GM12865 (cell line): Measurements from ENCODE around the gene SPATC1L.

ENCODE experiments used
- DNase-seq: peaks from one replicate; pipeline ENCODE4 v3.0.0; 2010; ENCODE audit warnings: low read depth
- H3K4me3 ChIP-seq: 2 replicates; pipeline ENCODE4 v1.5.1; 2011; ENCODE audit warnings: mild to moderate bottlenecking, low read depth, low read length, control low read depth
- TF ChIP-seq, protein P1 (sequence below): IDR thresholded peaks from 2 replicates; pipeline ENCODE4 v1.5.1; 2011; ENCODE audit warnings: low read length, control low read depth, low read depth, inconsistent platforms; ENCODE audit not compliant: insufficient read depth; ENCODE audit errors: missing control alignments

SPATC1L gene

DNA sequence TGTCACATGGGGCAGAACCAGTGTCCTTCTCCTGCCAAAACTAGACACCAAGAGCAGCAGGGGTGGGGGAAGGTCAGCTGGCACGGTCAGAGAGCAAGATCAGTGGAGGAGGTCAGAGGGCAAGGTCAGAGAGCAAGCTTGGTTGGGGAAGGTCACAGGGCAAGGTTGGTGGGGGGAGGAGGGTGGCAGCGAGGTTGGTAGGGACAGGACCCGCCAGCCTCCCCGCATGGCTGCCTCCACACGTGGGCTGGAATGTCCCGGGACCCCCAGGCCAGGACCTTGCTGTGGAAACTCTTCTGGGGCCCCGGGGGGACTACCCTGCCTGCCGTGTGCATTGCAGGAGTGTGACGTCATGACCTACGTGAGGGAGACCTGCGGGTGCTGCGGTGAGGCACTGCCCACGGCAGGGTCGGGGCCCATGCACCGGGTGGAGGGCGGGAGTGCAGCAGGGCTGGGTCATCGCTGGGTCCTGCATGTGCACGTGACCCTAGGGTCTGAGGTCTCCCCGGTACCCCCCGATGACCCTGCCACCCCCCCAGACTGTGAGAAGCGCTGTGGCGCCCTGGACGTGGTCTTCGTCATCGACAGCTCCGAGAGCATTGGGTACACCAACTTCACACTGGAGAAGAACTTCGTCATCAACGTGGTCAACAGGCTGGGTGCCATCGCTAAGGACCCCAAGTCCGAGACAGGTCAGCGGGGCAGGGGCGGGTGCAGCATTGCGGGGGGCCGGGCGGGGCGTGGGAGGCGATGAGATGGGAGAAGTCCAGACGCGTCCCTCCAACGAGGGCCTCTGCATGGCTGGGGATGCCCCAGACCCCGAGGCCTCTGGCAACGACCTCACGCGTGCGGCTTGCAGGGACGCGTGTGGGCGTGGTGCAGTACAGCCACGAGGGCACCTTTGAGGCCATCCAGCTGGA is 59.1 kb downstream of the SPATC1L start:
- TF ChIP-seq, protein P1, sequence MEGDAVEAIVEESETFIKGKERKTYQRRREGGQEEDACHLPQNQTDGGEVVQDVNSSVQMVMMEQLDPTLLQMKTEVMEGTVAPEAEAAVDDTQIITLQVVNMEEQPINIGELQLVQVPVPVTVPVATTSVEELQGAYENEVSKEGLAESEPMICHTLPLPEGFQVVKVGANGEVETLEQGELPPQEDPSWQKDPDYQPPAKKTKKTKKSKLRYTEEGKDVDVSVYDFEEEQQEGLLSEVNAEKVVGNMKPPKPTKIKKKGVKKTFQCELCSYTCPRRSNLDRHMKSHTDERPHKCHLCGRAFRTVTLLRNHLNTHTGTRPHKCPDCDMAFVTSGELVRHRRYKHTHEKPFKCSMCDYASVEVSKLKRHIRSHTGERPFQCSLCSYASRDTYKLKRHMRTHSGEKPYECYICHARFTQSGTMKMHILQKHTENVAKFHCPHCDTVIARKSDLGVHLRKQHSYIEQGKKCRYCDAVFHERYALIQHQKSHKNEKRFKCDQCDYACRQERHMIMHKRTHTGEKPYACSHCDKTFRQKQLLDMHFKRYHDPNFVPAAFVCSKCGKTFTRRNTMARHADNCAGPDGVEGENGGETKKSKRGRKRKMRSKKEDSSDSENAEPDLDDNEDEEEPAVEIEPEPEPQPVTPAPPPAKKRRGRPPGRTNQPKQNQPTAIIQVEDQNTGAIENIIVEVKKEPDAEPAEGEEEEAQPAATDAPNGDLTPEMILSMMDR, result no peak
- H3K4me3 ChIP-seq, result no peak overlapping the region
- no peak for DNase-seq

DNA sequence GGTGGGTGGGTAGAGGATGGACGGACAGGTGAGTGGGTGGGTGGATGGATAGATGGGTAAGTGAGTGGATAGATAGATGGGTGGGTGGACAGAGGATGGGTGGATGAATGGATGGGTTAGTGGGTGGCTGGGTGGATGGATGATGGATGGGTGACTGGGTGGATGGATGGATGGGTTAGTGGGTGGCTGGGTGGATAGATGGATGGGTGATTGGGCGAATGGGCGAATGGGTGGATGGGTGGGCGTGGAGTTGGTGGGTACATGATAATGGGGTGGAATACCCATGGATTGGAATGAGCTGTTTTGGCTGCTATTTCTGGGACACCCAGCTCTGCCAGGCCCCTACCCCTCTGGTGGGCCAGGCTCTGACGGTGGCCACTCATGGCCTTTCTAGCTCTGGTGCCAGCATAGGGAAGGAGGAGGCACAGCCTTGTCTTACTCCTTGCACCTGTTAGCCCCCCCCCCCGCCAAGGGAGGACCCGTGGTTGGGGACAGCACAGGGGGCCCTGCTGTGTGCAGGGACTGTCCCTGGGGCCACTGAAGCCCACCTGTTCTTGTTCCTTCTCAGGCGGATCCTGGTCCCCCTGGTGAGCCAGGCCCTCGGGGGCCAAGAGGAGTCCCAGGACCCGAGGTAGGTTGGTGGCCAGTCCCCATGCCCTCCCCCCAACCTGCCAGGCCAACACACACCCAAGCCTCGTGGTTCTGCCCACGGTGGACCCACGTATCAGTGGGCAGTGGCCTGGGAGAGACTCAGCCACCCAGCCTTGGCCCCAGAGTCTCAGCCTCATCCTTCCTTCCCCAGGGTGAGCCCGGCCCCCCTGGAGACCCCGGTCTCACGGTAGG is 60.0 kb downstream of the SPATC1L start:
- H3K4me3 ChIP-seq, result no peak overlapping the region
- TF ChIP-seq, protein P1, result no peak
- DNase-seq, result no peak

DNA sequence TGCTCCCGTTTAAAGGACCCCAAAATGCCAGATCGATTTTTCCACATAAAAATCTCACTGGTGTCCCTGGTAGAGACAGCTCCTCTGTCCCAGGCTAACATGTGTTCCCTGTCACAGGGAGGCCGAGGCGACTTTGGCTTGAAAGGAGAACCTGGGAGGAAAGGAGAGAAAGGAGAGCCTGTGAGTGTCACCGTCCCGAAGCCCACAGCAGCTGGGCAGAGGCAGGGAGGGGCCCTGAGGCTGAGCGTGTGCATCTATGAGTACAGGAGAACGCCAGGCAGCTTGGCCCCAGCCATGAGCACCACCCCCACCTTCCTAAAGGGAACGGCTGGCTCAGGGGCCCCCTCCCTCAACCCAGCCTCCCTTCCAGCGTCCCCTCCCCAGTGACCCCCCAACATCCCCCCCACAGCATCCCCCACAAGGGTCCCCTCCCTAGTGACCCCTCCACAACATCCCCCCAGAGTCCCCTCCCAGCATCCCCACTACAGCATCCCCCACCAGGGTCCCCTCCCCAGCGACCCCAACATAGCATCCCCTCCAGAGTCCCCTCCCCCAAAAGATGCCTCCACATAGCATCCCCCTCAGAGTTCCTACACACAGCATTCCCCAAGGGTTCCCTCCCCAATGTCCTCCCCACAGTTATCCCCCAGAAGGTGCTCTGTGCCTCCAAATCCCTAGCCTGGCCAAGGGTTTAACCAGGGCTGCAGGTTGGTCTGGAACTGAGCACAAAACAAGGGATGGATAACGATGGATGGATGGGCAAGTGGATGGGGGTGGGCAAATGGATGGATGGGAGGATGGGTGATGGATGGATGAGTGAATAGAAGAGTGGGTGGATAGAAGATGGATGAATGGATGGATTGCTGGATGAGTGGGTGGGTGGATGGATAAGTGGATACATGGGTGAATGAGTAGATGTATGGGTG is 61.2 kb downstream of the SPATC1L start:
- TF ChIP-seq, protein P1, result no peak
- DNase-seq, result no peak
- H3K4me3 ChIP-seq, result no peak overlapping the region

DNA sequence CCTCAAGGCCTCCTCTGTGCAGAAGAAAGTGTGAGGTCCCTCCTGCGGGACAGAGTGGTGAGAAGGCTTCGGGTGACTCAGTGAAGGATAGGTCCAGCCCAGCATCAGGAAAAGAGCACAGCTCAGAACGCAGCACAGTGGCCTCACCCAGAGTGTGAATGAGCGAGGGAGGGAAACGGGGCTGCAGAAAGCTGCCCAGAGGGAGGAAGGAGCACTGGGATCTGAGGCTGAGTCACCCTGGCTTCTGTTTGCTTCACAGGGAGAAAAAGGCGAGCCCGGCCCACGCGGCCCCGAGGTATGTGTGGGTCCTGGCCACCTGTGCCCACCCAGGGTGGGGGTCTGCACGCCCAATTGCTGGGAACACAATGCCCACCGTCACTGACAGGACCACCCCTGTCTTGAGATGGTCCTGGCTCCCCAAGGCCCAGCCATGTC is 62.0 kb downstream of the SPATC1L start:
- H3K4me3 ChIP-seq, result no peak overlapping the region
- DNase-seq, result no peak
- TF ChIP-seq, protein P1, result no peak

DNA sequence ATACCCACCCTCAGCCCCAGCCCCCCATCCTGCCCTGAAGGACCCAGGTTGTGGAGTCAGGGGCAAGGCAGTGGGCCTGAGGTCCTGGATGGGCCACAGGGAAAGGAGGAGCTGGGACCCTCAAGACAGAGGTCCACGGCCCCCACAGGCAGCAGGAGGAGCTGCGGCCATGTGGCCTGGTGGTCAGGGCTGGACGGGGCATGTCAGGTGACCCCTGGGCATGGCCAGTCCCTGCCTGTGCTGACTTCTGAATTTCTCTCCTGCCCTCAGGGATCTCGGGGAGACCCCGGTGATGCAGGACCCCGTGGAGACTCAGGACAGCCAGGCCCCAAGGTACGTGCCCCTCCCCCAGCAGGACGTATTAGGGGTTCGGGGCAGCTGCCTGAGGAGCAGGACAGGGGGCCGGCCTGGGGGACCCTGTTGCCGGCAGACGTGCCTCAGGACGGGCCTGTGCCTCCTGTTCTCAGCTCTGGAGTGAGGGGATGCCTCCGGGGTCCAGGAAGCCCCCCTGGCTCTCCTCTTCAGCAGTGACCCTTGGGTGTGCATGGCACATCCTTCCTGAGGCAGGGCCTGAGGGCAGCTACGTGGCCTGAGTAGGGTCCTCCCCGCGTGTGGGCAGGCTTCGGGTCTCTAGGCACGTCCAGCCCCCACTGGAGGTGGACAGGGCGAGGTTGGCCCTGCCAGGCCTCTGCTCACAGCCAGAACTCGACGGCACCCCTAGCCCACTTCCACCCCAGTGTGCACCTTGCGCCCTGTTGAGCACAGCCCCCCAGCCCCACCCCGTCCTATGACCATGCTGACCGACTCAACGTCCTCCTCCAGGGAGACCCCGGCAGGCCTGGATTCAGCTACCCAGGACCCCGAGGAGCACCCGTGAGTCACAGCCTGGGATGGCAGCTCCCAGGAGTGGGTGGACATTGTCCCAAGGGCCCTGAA is 62.7 kb downstream of the SPATC1L start:
- H3K4me3 ChIP-seq, result no peak overlapping the region
- TF ChIP-seq, protein P1, result no peak
- no peak for DNase-seq
